NCI-H146 treated with DMSO at 0.1 percent for 48 hours (cell line): ENCODE measurements around the gene DKK2.

Experiments used
- DNase-seq: peaks from one replicate; lab custom pipeline; 2025; ENCODE audit not compliant: unreplicated experiment; lab: John Stamatoyannopoulos, UW

Gene DKK2

GRCh38 chr4:107017443-107018343, 18.4 kb downstream of the DKK2 start:
- no peak for DNase-seq

GRCh38 chr4:107011312-107011711, 24.8 kb downstream of the DKK2 start:
- no peak for DNase-seq

- no peak for DNase-seq
These were observed 26.7 kb downstream of the DKK2 start for GRCh38 chr4:107009196-107009968.

- DNase-seq, result no peak
These were observed 28.0 kb downstream of the DKK2 start for GRCh38 chr4:107008115-107008514.

GRCh38 chr4:107006218-107006617, 29.9 kb downstream of the DKK2 start:
- no peak for DNase-seq

- DNase-seq, result no peak
These were observed 39.6 kb downstream of the DKK2 start for GRCh38 chr4:106996490-106996889.

- DNase-seq, result no peak
These were observed 42.3 kb downstream of the DKK2 start for GRCh38 chr4:106993827-106994226.

- DNase-seq, result no peak
These were observed 48.8 kb downstream of the DKK2 start for GRCh38 chr4:106987311-106987710.

GRCh38 chr4:106986486-106986885, 49.6 kb downstream of the DKK2 start:
- DNase-seq, result no peak

- no peak for DNase-seq
These were observed 50.3 kb downstream of the DKK2 start for GRCh38 chr4:106985830-106986229.

- DNase-seq, result no peak
These were observed 53.4 kb downstream of the DKK2 start for GRCh38 chr4:106982711-106983211.

- DNase-seq, result no peak
These were observed 54.7 kb downstream of the DKK2 start for GRCh38 chr4:106981431-106981830.

GRCh38 chr4:106979476-106979875, 56.6 kb downstream of the DKK2 start:
- no peak for DNase-seq

- no peak for DNase-seq
These were observed 57.9 kb downstream of the DKK2 start for GRCh38 chr4:106978046-106978774.

- no peak for DNase-seq
These were observed 64.5 kb downstream of the DKK2 start for GRCh38 chr4:106971636-106972035.

- no peak for DNase-seq
These were observed 68.2 kb downstream of the DKK2 start for GRCh38 chr4:106967892-106968291.

- no peak for DNase-seq
These were observed 82.9 kb downstream of the DKK2 start for GRCh38 chr4:106953036-106953705.

- DNase-seq, result no peak
These were observed 84.2 kb downstream of the DKK2 start for GRCh38 chr4:106951891-106952290.

- no peak for DNase-seq
These were observed 94.3 kb downstream of the DKK2 start for GRCh38 chr4:106941841-106942240.

- no peak for DNase-seq
These were observed 105.6 kb downstream of the DKK2 start for GRCh38 chr4:106930522-106930921.

- DNase-seq, result no peak
These were observed 106.9 kb downstream of the DKK2 start for GRCh38 chr4:106929248-106929647.
